K562 (cell line): Measurements from ENCODE around the gene DOCK4. TPM values are rescaled to one million over a fixed set of nuclear protein-coding genes. Genes with fewer than 3 reads are reported as not detected.

ENCODE experiments used
- ATAC-seq: fragments of 200-7000 bp; cut with Tn5 transposase; 3 replicates; pipeline ENCODE4 v1.9.1; 2020; ENCODE audit warnings: moderate library complexity
- BruUV-seq: library from RNA; stranded (reverse); fragments of 400-500 nt; replicated peaks from 2 replicates; lab custom pipeline; 2021; lab: Mats Ljungman, UMichigan
- CTCF ChIA-PET: fragments of 300-600 bp; formaldehyde crosslinking; extraction: SDS; loops from one replicate; lab custom pipeline; 2021; ENCODE audit warnings: low intra/inter-chr PET ratio; lab: Yijun Ruan, JAX
- POLR2A ChIA-PET: fragments of 300-600, 350-650 bp; sonication (Branson Sonifier 250); formaldehyde crosslinking; extraction: SDS; loops from one replicate; lab custom pipeline; 2021; ENCODE audit warnings: antibody characterized with exemption, inconsistent platforms; lab: Yijun Ruan, JAX
- DNase-seq, 4 experiments: peaks; one replicate each; pipeline versions ENCODE4 v3.0.0 to v3.0.0-alpha.2; 2011 to 2018; ENCODE audit warnings: low spot score in 3 of 4, mixed read lengths in 3 of 4; ENCODE audit errors: extremely low read depth in 1 of 4
- FAIRE-seq: peaks from 2 replicates; lab custom pipeline; 2011; peaks lifted over from hg19 to GRCh38; lab: Jason Lieb, UNC
- H2AFZ ChIP-seq: 2 replicates; pipeline ENCODE4 v1.6.0; 2011; ENCODE audit warnings: low read depth, low read length, control low read depth, inconsistent platforms
- H3K27ac ChIP-seq: fragments of 200-600 bp; 3 replicates; pipeline ENCODE4 v1.8.0; 2011; ENCODE audit warnings: low read depth, mild to moderate bottlenecking, control low read depth, inconsistent platforms, low read length, moderate library complexity, mixed read lengths; ENCODE audit errors: extremely low read depth
- H3K27me3 ChIP-seq, 2 experiments: fragments of 300-600 bp in 1 of 2; 2 replicates in 1 of 2; 3 replicates in 1 of 2; pipeline versions ENCODE4 v1.6.0 to v1.8.0; 2011; ENCODE audit warnings: inconsistent platforms in 2 of 2, low read length in 2 of 2, mild to moderate bottlenecking in 1 of 2, mixed read lengths in 1 of 2, moderate library complexity in 1 of 2; ENCODE audit not compliant: control insufficient read depth in 2 of 2, insufficient read depth in 2 of 2
- H3K36me3 ChIP-seq: fragments of 300-600 bp; 3 replicates; pipeline ENCODE4 v1.8.0; 2011; ENCODE audit warnings: mild to moderate bottlenecking, low read length, inconsistent platforms; ENCODE audit not compliant: control insufficient read depth, insufficient read depth
- H3K4me1 ChIP-seq, 2 experiments: fragments of 200-600 bp in 1 of 2; replicated peaks in 1 of 2; 2 replicates in 1 of 2; 3 replicates in 1 of 2; pipeline versions ENCODE4 v1.5.1 to v1.8.0; 2011; ENCODE audit warnings: inconsistent platforms in 2 of 2, low read length in 2 of 2, mild to moderate bottlenecking in 1 of 2, mixed read lengths in 1 of 2, moderate library complexity in 1 of 2; ENCODE audit not compliant: control insufficient read depth in 2 of 2, insufficient read depth in 2 of 2
- H3K4me2 ChIP-seq: 2 replicates; pipeline ENCODE4 v1.6.1; 2011; ENCODE audit warnings: low read length, control low read depth, inconsistent platforms, mixed read lengths; ENCODE audit not compliant: insufficient read depth
- H3K4me3 ChIP-seq: fragments of 200-600 bp; sonication (generic), shearing (Covaris generic); 2 replicates; pipeline ENCODE4 v1.5.1; 2016; ENCODE audit warnings: control low read depth, inconsistent platforms
- H3K79me2 ChIP-seq: fragments of 200-600 bp; 3 replicates; pipeline ENCODE4 v1.8.0; 2011; ENCODE audit warnings: low read length, inconsistent platforms; ENCODE audit not compliant: control insufficient read depth, insufficient read depth
- H3K9ac ChIP-seq, 2 experiments: 2 replicates each; pipeline versions ENCODE4 v1.6.0 to v1.6.1; 2011; ENCODE audit warnings: low read depth in 2 of 2, low read length in 2 of 2, control low read depth in 1 of 2, inconsistent platforms in 1 of 2, mild to moderate bottlenecking in 1 of 2, mixed read lengths in 1 of 2; ENCODE audit not compliant: insufficient read depth in 1 of 2
- H3K9me1 ChIP-seq: one replicate; pipeline ENCODE4 v1.6.0; 2011; ENCODE audit warnings: inconsistent platforms, mild to moderate bottlenecking, low read length, moderate library complexity; ENCODE audit not compliant: control insufficient read depth, insufficient read depth
- H3K9me3 ChIP-seq: replicated peaks from 2 replicates; pipeline ENCODE4 v1.5.1; 2011; ENCODE audit warnings: low read depth, low read length, inconsistent platforms; ENCODE audit not compliant: control insufficient read depth, insufficient read depth
- H4K20me1 ChIP-seq: replicated peaks from 2 replicates; pipeline ENCODE4 v1.6.1; 2011; ENCODE audit warnings: low read length, inconsistent platforms, mixed read lengths; ENCODE audit not compliant: control insufficient read depth, insufficient read depth
- CBX3 ChIP-seq, 2 experiments: IDR thresholded peaks; 1 replicate in 1 of 2; 2 replicates in 1 of 2; pipeline ENCODE4 v1.6.1; 2012; ENCODE audit warnings: inconsistent platforms in 2 of 2, low read length in 2 of 2, borderline replicate concordance in 1 of 2, control low read depth in 1 of 2
- CBX5 ChIP-seq: IDR thresholded peaks from 2 replicates; pipeline ENCODE4 v1.6.1; 2014; ENCODE audit warnings: low read depth, borderline replicate concordance
- CHAMP1 ChIP-seq: fragments of 450-650 bp; IDR thresholded peaks from 2 replicates; pipeline ENCODE4 v1.6.1; 2016; ENCODE audit warnings: mild to moderate bottlenecking
- CREB3 ChIP-seq: fragments of 450-650 bp; conservative IDR thresholded peaks from 2 replicates; pipeline ENCODE4 v1.6.1; 2016; ENCODE audit warnings: missing genetic modification characterization, low read depth, mild to moderate bottlenecking, missing compliant biosample characterization, moderate library complexity
- ESRRA ChIP-seq: fragments of 450-650 bp; IDR thresholded peaks from 2 replicates; pipeline ENCODE4 v1.6.1; 2014; ENCODE audit warnings: low read depth, mild to moderate bottlenecking, moderate library complexity, borderline replicate concordance
- HEY1 ChIP-seq: fragments of 250-450 bp; sonication (Bioruptor Pico); IDR thresholded peaks from 2 replicates; pipeline ENCODE4 v1.5.0; 2020; ENCODE audit warnings: mild to moderate bottlenecking, moderate library complexity, borderline replicate concordance
- PURB ChIP-seq: sonication (generic); formaldehyde crosslinking; IDR thresholded peaks from 2 replicates; pipeline ENCODE4 v1.9.0; 2021; ENCODE audit warnings: low read depth, mild to moderate bottlenecking, missing genetic modification reagents
- RBM17 ChIP-seq: fragments of 200-400 bp; formaldehyde crosslinking; IDR thresholded peaks from 2 replicates; pipeline ENCODE4 v1.6.1; 2017; ENCODE audit warnings: low read depth, mild to moderate bottlenecking, low read length, borderline replicate concordance
- SNRNP70 ChIP-seq: fragments of 200-400 bp; formaldehyde crosslinking; optimal IDR thresholded peaks from 2 replicates; pipeline ENCODE3; 2017; ENCODE audit warnings: low read depth, low read length
- TAF9B ChIP-seq: fragments of 450-650 bp; IDR thresholded peaks from 2 replicates; pipeline ENCODE4 v1.6.1; 2018; ENCODE audit warnings: mild to moderate bottlenecking; ENCODE audit not compliant: partially characterized antibody
- XRCC3 ChIP-seq: fragments of 450-650 bp; IDR thresholded peaks from 2 replicates; pipeline ENCODE4 v1.6.1; 2017; ENCODE audit warnings: mild to moderate bottlenecking, moderate library complexity
- ZKSCAN1 ChIP-seq: fragments of 150-350 bp; IDR thresholded peaks from 2 replicates; pipeline ENCODE4 v1.6.1; 2016; ENCODE audit warnings: low read depth, low read length
- ZMIZ1 ChIP-seq, 2 experiments: fragments of 150-350 bp in 1 of 2; IDR thresholded peaks; 2 replicates each; pipeline ENCODE4 v1.6.1; 2012 to 2016; ENCODE audit warnings: low read depth in 2 of 2, low read length in 2 of 2, mild to moderate bottlenecking in 1 of 2, moderate library complexity in 1 of 2
- ZNF24 ChIP-seq: fragments of 450-650 bp; IDR thresholded peaks from 2 replicates; pipeline ENCODE4 v1.6.1; 2016
- ZNF707 ChIP-seq: fragments of 250-450 bp; sonication (Bioruptor Pico); conservative IDR thresholded peaks from 2 replicates; pipeline ENCODE4 v1.8.0; 2022; ENCODE audit warnings: inconsistent platforms, mild to moderate bottlenecking, moderate library complexity
- in situ Hi-C: fragments of 300-500 bp; cut with MboI; formaldehyde crosslinking; loops from 4 replicates; pipeline ENCODE4 v1.15.0; 2018; ENCODE audit warnings: inconsistent platforms, mixed read lengths
- intact Hi-C: fragments of 100-400 bp; cut with micrococcal nuclease; formaldehyde crosslinking; loops from 2 replicates; pipeline ENCODE4 v1.14.2; 2022
- polyA plus RNA-seq, 8 experiments: library from polyadenylated mRNA; depleted of rRNA in 4 of 8; stranded (reverse) in 5 of 8; unstranded in 3 of 8; fragments of >200 nt; fragmentation: Nextera tagmentation in 2 of 8; fragmentation: Illumina TruSeq in 1 of 8; extraction: Ambion mirVana in 2 of 8; extraction: Trizol in 1 of 8; gene quantifications; 2 replicates each; pipeline versions ENCODE4 v1.2.1 to v1.2.3, GENCODE V29; 2011 to 2014; ENCODE audit warnings: inconsistent platforms in 1 of 8, missing spikeins in 1 of 8
- total RNA-seq, 7 experiments: library from RNA; depleted of rRNA in 6 of 7; stranded (reverse); fragments of >200 nt in 6 of 7; fragmentation: Illumina TruSeq in 2 of 7; extraction: Trizol in 2 of 7; gene quantifications; 2 replicates each; pipeline versions ENCODE4 v1.2.1 to v1.2.3, GENCODE V29; 2011 to 2021; ENCODE audit warnings: low replicate concordance in 1 of 7

DOCK4 gene
- total and polyA plus RNA-seq, 9 of the 15 experiments (the other 6 are each of a cell fraction or from before 2014, with no cell fraction given), result 0.42 to 5.7 (median 2.3) TPM

- TF ChIP-seq CBX3 (IDR thresholded peaks at IDR 0.05; ENCODE audit: borderline replicate concordance in 1 of 2, low read length in 2 of 2), result peak; percentile 97 to 99
- TF ChIP-seq, all 486 proteins: peak for 12
Observed at GRCh38 chr7:111796671-111797070, 409.5 kb downstream of the DOCK4 start (continued).

- DNase-seq (no peak), ATAC-seq (no peak), FAIRE-seq (no peak)
- no peaks in the 10 kb centered on the region for H3K4me1 ChIP-seq
- no peaks in the 10 kb centered on the region for H4K20me1 ChIP-seq
- no peaks in the 10 kb centered on the region for H3K79me2 ChIP-seq
- H3K36me3 ChIP-seq, result no peaks in the 10 kb centered on the region
- in situ Hi-C loops (no loop called here), intact Hi-C loops (loop anchor here (1.0 kb wide), 1 partner anchor 26 kb away; no protein-coding TSS in a partner anchor)
- BruUV-seq, result no TSS peak
- H3K9me1 ChIP-seq, result no peaks in the 10 kb centered on the region
- H3K4me3 ChIP-seq, result no peak overlapping the region
- no peak overlapping the region for H3K27ac ChIP-seq
- CTCF ChIA-PET, result no interaction called here
- H2AFZ ChIP-seq, result no peak overlapping the region
- H3K4me2 ChIP-seq, result no peak overlapping the region
- H3K9ac ChIP-seq, result no peak overlapping the region
- TF ChIP-seq CREB3 (no peak), CHAMP1 (no peak), ZMIZ1 (IDR thresholded peaks at IDR 0.05; ENCODE audit: low read depth in 2 of 2, low read length in 2 of 2) (no peak), HEY1 (CRISPR knock-in tag) (no peak), ESRRA (no peak), ZKSCAN1 (no peak), PURB (CRISPR knock-in tag) (no peak), TAF9B (no peak), SNRNP70 (no peak), ZNF707 (CRISPR knock-in tag) (no peak), RBM17 (no peak), XRCC3 (no peak), ZNF24 (no peak), CBX5 (no peak)
- H3K27me3 ChIP-seq, result no peaks in the 10 kb centered on the region
- POLR2A ChIA-PET, result interaction anchor here (0.6 to 0.8 kb wide), 2 partner anchors 10 to 652 kb away, joined by 3 read pairs; no protein-coding TSS in a partner anchor
- no peaks in the 10 kb centered on the region for H3K9me3 ChIP-seq
Observed at GRCh38 chr7:111789870-111790269, 416.3 kb downstream of the DOCK4 start.
